GM18508 (cell line): ENCODE data around the gene C1orf167.

Experiments used
- ATAC-seq: cut with Tn5 transposase; IDR thresholded peaks from one replicate; pipeline ENCODE4 v1.9.1; 2021; ENCODE audit warnings: moderate number of reproducible peaks; ENCODE audit not compliant: insufficient read depth, unreplicated experiment

Gene C1orf167

DNA sequence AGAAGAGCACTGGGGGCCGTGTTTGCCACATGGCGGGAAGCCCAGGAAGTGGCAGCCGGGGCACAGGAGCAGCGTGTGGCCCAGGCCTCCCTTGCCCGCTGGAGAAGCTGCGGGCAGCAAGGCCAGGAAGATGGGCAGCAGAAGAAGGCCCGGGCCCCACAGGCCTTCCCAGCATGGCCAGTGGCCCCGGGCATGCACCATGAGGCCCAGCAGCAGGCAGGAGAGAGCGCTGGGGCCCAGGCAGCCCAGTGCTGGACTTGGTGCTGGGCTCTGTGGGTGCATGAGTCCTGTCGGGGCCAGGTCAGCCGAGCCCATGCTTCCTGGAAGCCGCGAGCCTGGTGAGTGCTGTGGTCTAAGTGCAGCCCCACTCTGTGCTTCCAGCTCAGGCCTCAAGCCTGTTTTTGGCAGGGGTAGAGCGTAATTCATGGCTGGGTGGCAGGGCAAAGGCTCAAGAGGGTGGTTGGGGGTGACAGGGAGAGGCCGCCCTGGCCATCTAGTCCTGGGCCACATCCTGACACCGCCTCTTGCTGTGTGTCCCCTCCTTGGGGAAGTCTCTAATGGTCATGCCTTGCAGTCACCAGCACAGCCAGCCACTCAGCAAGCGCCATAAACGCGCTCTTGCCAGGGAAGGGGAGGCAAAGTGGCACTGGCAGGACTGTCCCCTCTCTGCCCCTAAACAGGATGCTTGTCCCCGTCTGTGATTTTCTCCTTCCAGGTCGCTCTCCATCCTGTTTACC lies 22.4 kb downstream of the C1orf167 start:
- no peak for ATAC-seq

DNA sequence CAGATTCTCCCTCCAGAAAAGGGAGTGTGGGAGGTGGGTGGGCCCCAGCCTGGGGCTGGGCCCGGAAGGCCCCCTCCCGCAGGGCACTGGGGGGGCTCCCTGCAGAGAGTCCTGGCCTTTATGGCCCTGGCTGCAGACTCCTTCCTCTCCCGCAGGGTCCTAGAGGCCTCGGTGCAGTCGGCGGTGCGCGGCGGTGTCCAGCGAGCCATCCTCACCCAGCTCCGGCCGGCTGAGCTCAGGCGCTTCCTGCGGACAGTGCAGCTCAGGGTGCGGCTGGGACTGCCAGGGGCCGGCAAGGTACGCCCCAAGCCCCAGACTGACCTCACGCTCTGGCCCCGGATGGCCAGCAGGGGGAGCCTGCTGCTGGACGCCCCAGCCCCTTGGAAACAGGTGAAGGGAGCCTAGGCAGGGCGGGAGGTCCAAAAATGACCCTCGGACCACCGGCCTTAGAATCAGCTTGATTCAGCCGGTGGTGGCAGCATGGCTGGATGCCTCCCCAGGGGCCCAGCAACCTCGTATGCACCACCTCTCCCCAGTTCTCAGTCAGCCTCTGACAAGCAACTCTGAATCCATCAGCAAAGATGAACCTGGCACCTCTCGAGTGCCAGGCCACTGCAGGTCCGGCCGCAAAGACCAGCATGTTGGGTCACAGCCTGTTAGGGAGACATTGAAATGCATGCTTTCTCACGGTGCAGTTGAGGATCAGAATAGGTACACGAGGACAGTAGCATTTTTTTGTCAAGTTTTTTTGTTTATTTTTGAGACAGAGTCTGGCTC lies 23.2 kb downstream of the C1orf167 start:
- ATAC-seq: no peak

DNA sequence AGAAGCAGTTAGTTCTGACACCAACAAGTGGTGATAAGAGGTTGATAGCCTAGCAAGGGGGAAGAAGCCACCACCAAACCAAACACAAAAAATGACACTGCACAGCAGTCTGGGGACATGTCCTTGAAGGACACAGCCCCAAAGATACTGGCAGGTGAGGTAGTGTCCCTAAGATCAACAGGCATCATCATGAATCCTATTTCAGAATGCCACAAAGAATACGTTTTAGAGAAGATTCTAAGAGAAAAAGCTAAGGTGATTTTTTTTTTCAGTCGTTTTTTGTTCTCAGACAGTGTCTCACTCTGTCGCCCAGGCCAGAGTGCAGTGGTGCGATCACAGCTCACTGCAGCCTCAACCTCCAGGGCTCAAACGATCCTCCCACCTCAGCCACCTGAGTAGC lies 24.2 kb downstream of the C1orf167 start:
- no peak for ATAC-seq

DNA sequence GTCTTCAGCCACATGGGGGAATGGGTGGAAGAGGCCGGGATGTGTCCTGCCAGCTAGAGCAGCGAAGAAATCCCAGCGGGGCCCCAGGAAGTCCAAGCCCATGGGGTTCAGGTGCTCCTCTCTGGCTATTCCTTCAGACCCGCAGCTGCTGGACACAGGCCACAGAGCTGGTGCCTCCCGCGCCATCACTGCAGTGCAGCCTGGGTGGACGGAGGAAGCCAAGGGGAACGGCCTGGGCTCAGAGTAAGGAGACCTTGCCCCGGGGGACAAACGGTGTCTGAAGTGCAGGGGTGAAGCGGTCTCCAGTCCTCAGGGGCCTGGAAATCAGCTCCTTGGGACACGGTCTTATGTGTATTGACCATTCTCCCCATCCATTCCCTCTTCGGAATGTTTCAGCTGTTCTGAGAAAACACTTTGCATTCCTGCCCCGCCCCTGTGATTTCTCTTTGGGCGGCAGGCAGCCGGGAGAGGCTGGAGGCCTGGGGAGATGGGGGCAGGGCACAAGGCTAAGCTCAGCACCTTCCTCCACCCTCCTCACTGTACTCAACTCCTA lies 25.3 kb downstream of the C1orf167 start:
- no peak for ATAC-seq

DNA sequence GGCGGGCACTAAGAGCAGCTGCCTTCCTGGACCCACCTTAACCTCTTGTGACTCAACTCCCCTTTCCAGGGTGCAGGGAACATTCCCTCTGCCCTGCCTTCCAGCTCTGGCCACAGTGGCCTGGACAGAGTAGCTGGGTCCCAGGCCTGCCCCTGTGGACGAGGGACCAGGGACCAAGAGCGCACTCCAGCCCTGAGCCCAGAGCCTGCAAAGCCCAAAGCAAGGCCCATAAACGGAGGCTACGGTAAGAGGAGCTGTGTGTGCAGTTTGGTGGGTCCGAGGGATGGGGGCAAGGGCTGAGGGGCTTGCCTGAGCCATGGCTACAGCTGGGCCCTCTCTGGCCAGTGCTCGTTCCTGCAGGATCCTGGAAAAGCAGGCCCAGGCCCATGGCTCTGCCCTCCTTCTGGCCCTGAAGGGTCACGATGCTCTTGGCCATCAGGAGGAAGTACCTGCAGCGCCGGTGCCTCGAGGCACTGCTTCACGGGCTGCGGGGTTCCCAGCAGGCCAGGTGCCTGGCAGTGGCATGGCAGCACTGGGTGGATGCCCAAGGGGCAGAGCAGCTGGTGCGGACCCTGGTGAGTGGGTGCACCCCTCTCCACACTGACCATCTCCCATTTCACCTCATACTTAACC lies 25.9 kb downstream of the C1orf167 start:
- no peak for ATAC-seq

DNA sequence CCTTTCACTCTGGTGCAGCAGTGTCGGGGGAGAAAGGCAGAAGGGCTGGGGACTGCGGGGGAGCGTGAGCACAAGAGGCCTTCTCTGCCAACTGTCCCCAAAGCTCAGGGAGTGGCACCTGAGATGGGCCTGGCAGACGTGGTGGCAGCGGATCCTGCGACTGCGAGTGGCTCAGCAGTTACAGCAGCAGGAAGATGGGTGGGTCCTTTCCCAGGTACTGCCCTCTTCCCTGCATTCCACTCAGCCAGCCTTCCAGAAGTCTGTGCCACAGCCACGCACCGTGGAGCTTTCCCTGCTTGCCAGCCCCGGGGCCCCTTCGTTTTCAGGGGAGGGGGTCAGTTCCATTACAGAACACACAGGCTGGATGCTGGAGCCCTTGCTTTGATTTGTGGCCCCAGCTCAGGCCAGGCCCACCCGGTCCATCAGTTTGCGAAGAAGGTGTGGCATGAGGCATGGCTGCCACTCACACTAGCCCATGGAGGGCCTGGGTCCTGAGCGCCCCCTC lies 26.6 kb downstream of the C1orf167 start:
- no peak for ATAC-seq

DNA sequence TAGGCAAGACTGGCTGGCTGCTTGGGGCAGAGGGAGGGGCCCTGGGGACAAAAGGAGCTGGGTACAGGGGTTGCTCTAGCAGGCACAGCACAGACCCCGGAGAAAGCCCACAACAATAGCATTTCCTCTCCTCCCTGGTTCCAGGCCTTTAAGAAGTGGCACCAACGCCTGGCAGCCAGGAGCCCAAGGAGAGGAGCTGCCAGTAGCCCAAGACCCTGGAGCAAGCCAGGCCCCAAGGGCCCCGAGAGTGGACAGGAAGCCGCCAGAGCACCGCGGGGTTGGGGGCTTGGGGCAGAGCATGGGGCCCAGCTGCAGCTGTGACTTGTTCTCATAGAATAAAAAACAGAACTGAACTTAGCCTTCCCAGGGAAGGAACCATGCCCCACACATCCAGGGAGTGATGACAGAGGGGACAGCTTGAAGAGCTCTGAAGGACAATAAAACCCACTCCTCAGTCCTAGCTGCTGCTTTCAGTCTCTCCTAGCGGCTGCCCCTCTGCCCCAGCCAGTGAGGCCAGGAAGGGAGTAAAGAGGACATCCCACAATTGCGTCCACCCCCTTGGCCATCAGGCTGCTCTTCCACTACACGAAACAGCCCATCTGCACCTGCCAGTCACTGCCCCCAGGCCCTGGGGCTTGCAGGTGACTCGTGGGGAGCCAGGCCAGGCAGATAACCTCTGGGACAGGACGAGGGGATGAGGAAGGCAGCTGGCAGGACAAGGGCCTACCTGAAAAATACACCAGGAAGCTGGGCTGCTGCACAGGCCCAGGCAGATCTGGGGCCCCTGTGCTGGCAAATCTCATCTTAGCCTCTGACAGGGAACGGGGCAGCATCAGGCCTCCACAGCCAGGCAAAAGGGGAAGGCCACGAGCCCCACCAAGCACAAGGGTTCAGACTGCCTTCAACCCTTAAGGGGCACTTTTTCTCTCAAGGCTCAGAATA lies 27.4 kb downstream of the C1orf167 start:
- ATAC-seq: no peak

DNA sequence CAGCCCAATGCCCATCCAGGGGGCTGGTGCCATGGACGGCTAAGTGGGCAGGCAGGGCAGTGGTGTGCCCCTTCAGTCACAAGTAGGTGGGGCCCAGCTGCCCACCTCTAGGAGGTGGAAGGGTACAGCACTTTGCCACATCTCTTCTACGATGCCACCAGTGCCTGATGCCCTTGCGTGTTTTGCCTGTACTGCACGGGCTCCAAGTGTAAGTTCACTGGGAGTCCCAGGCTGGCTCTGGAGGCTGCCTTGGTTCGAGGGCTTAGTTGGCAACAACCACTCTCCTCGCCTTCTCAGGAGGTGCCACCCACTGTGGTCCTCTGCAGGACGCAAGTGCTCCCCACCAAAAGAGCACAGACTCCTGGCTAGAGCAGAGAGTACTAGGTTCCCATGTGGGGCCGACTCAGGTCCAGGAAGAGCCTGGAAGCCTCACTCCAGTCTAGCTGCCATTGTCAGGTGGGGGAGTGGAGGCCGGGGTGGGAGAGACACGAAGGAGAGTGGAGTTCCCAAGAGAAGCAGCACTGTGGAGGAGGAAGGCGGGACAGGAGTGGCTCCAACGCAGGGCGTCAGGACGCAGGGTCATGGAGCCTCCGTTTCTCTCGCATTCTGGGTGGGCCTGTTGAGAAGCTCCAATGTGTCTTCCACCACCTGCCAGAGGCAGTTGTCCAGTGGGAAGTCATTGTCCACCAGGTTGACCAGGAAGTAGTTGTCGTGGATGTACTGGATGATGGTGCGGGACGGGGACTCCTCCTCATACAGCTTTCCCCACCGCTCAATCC lies 28.3 kb downstream of the C1orf167 start:
- no peak for ATAC-seq

DNA sequence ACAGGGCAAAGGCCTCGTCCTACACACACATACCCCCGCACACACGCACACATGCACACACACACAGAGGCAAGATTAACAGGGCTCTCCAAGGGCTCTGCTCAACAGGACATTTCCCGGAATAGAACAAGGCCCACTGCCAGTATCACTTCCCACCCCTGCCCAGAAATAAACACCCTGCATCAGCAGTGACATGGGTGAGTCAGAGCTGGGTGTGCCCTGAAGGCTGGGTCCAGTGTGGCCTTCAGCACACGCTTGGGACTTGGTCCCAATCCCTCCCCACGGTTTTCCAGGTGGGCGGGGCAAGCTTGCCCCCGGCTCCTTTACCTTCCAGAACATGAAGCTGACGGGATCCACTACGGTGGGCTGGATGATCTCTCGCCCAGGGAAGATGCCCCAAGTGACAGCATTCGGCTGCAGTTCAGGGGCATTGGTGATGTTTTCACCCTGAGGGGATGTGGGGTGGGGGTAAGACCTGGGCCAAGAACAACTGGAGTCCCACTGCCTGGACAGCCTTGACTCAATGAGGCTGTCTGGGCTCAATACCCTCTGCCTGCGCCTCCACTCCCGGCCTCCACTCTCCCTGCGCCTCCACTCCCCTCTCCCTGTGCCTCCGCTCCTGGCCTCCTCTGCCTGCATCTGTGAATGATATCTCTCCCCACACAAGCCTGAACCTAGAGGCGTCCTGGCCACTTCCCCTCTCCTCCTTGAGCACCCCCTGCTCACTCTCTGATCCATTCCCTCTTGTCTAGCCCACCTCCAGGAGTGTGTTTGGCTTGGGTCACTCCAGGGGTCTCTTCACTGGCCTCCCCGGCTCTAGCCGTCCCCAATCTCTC lies 29.1 kb downstream of the C1orf167 start:
- ATAC-seq: no peak

DNA sequence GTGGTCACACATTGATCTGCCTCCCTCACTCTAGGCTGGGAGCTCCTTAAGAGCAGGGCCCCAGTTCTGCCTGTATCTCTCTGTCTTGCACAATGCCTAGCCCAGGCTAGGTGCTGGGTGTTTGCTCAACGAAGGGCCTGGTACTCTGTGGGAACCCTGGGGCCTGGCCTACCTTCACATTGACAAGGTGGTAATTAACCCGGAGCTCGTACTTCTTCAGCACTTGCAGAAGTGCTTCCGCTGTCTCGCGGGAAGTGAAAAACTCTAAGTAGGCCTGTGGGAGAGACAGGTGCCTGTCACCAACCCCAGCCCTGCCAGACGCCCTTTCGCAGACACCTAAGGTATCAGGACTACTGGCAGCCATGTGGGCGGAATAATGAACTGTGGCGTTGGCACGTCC lies 30.1 kb downstream of the C1orf167 start:
- ATAC-seq: no peak

DNA sequence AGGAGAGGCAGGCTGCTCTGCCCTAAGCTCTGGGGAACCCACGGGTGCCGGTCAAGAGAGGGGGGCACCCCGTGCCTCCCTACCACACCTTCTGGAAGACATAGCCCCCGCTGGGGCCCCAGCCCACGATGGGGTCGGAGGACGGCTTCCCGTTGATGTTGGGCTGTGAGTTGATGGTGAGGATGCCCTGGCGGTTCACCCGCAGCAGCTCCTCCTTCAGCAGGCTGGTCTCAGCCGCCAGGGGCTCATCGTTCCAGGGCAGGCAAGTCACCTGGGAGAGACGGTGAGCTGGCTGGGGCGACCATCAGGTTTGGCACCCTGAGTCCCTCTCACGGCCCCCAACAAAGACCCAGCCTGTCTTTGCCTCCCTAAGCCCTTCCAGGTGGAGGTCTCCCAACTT lies 31.8 kb downstream of the C1orf167 start:
- ATAC-seq: no peak

DNA sequence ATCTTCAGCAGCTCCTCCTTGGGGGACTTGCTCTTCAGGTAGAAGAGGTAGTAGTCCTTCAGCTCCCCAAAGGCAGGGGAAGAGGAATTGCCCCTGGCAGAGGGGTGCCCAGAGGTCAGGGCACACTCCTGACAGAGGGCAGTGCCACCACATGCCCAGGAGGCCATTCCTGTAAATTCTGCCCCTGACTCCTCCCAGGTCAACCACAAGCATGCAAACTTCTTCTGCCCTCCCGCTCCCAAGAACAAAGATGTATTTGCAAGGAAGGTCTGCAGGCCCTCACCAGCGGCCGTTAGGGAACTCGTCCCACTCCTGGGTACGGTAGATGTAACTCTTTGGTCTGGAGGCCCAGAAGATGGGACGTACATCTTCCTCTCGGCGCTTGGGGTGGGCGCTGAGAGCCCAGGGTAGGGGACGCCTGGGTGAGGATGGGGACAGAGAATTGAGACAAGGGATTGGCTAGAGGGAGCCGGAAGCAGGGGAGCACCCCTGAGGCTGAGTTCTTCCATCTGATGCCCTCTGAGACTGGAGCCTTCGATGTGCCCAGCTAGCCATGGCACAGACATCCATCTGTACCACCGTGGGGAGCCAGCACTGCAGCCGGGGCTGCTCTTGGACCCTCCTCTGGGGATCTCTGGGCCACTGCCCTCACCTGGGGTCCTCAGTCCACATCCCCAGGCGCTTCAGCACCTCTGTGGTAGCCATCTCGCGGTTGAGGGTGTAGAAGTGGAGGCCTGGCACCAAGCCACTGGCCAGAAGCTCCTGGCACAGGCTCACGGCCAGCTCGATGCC lies 32.6 kb downstream of the C1orf167 start:
- no peak for ATAC-seq

DNA sequence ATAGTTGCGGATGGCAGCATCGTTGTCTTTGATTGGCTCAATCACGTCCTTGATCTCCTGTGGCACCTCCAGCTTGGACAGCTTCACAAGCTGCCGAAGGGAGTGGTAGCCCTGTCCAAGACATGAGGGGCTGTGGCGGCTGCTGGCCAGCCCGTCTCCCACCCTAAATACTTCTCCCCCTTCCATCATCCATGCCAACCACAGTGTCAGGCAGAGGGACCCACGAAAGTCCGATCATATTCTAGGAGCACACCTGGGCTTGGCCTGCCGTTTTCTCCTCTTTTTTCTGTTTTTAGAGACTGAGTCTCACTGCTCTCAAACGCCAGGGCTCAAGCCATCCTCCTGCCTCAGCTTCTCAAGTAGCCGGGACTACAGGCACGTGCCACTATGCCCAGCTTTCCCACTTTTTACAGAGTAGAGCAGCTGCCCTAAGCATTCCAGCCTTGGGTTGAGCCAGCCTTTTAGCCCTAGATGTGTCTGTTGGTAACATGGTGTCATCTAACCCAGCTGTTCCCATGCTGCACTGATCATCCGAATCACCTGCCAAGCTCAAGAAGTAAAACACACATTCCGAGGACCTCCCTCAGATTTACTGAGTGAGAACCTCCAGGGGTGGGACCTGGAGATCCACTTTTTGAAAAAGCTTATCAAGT lies 33.4 kb downstream of the C1orf167 start:
- no peak for ATAC-seq

DNA sequence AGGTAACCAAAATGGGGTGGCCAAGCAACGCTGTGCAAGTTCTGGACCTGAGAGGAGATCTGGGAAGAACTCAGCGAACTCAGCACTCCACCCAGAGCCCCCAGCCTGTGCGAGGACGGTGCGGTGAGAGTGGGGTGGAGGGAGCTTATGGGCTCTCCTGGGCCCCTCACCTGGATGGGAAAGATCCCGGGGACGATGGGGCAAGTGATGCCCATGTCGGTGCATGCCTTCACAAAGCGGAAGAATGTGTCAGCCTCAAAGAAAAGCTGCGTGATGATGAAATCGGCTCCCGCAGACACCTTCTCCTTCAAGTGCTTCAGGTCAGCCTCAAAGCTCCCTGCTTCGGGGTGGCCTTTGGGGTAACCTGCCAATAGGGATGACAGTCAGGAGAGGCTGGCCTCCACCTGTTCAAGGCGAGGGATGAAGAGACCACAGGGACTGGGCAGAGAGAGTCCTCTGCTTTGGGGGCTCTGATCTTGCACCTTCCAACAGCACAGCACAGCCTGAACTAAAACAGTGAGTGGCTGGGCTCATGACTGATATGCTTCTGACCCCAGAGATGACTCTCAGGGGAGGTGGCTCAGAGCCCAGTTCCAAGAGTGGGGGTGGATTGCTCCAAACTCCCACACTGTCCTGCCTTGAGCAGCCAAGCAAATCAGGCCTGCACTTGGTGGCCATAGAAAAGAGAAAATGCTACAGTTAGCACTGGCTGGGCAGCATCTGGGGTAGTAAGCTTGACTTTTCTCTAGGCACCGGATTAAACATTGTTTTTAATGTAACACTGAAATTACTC lies 34.2 kb downstream of the C1orf167 start:
- ATAC-seq: no peak

DNA sequence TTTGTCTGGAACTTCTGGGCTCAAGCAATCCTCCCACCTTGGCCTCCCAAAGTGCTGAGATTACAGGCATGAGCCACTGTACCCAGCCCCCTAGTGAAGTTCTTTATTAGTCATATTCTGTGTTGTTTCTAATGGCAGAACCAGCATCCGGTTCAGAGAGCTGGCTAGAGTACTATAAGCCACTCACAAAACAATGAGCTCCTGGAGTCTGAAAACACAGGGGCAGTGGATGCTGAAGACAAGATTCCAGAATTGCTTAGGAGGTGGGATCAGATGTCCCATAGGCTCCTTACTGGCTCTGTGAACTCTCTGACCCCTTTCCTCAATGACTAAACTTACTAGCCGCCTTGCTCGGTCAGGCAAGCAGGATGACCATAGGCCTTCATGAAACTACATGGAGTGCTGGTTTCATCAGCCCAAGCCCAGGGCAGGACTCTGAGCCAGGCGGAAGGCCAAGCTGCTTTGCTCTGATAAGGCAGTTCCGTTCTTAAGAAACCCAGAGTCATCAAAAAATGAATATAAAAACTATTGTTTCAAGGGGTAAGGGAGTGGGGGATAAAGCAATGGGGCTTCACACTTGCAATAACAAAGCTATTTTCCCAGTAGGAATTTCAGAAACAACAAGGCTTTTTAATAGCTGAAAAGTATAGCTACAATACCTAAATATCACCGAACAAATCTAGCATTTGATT lies 35.7 kb downstream of the C1orf167 start:
- ATAC-seq: no peak

DNA sequence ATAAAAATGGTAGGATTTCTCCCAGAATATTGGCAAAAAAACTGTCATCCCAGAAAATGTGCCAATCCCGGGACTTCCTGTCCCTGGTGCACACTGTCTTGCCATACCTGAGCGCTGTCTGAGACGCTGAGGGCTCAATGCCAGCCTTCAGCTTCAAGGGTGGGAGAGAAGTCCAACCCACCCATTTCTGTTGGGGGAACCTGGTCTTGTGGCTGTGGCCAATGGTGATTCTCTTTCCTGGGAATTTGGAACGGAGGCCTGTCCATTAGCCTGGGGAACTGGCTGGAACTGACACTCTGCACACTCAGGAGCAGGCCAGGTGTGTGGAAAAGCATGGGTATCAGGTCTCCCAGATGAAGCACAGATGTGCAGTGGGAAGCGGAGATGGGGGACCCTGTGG lies 37.1 kb downstream of the C1orf167 start:
- ATAC-seq: no peak
